Iris pigment epithelial cell (primary cell): ENCODE results near the gene HSF2BP.
"Not testable (repeated sequence)": the region's sequence is repeated elsewhere in the genome, so short reads cannot be mapped to it uniquely, and the experiment has no call there.

Source experiments
- DNase-seq: peaks from one replicate; pipeline ENCODE4 v3.0.0-alpha.2; 2011; ENCODE audit warnings: low read depth

HSF2BP gene

GRCh38 chr21:43516860-43517627 is 142.2 kb downstream of the HSF2BP start:
- not testable (repeated sequence) for DNase-seq

GRCh38 chr21:43516295-43516847 is 142.9 kb downstream of the HSF2BP start:
- DNase-seq: not testable (repeated sequence)

GRCh38 chr21:43514834-43515233 is 144.5 kb downstream of the HSF2BP start:
- DNase-seq: not testable (repeated sequence)

- not testable (repeated sequence) for DNase-seq
These were observed 146.3 kb downstream of the HSF2BP start for GRCh38 chr21:43513023-43513422.

- DNase-seq: not testable (repeated sequence)
These were observed 148.1 kb downstream of the HSF2BP start for GRCh38 chr21:43511209-43511608.

GRCh38 chr21:43510669-43511068 is 148.6 kb downstream of the HSF2BP start:
- not testable (repeated sequence) for DNase-seq

- not testable (repeated sequence) for DNase-seq
These were observed 155.4 kb downstream of the HSF2BP start for GRCh38 chr21:43503892-43504291.

- DNase-seq: not testable (repeated sequence)
These were observed 156.1 kb downstream of the HSF2BP start for GRCh38 chr21:43503075-43503750.

- DNase-seq: not testable (repeated sequence)
These were observed 156.7 kb downstream of the HSF2BP start for GRCh38 chr21:43502407-43503071.

GRCh38 chr21:43498924-43499323 is 160.4 kb downstream of the HSF2BP start:
- DNase-seq: not testable (repeated sequence)

- not testable (repeated sequence) for DNase-seq
These were observed 161.2 kb downstream of the HSF2BP start for GRCh38 chr21:43498065-43498464.

GRCh38 chr21:43494279-43495012 is 164.8 kb downstream of the HSF2BP start:
- not testable (repeated sequence) for DNase-seq

- DNase-seq: not testable (repeated sequence)
These were observed 165.8 kb downstream of the HSF2BP start for GRCh38 chr21:43493471-43493870.

- not testable (repeated sequence) for DNase-seq
These were observed 171.1 kb downstream of the HSF2BP start for GRCh38 chr21:43488235-43488634.

- not testable (repeated sequence) for DNase-seq
These were observed 173.2 kb downstream of the HSF2BP start for GRCh38 chr21:43486051-43486450.

- DNase-seq: not testable (repeated sequence)
These were observed 174.3 kb downstream of the HSF2BP start for GRCh38 chr21:43485016-43485415.

GRCh38 chr21:43479197-43479596 is 180.1 kb downstream of the HSF2BP start:
- DNase-seq: not testable (repeated sequence)
